ENCODE measurements around the gene CD300E. TPM values are rescaled to one million over a fixed set of nuclear protein-coding genes. Genes with fewer than 3 reads are reported as not detected.

Gene CD300E
- total and polyA plus RNA-seq, 2 of the 13 experiments (the other 11 are each of a cell fraction or from before 2014, with no cell fraction given): not detected

DNA sequence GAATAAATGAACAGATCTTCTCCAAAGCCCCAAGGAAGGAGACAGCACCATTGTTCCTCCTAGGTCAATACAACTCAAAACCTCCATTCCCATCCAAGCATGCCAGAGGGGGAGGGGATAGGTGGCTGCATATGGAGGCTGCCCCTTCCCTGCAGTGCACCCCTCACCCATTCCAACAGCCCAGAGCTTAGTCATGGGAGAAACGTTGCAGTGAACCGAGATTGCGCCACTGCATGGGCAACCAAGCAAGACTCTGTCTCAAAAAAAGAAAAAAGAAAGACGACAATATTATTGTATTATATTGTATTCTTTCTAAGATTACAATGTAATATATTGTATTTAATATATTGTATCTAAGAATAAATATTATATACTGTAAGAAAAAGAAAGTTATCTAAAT is 36.4 kb upstream of the CD300E start:
- intact Hi-C loops (cut with micrococcal nuclease; ENCODE audit: unreplicated experiment): loop anchor here (10.0 kb wide), 1 partner anchor 205 kb away; no protein-coding TSS in a partner anchor
- in situ Hi-C loops (cut with HindIII; ENCODE audit: extremely low pct_ligation_motif_present, low pct_unique_long_range_greater_than_20kb): loop anchor here (5.0 kb wide), 2 partner anchors 77 to 122 kb away; partner anchors contain the start of gene RAB37
- H3K9me3 ChIP-seq (ENCODE audit: low read length): no peaks in the 10 kb centered on the region
- no peak overlapping the region for H3K4me3 ChIP-seq (replicated peaks in 1 of 3; ENCODE audit: insufficient read depth in 1 of 3, low read depth in 2 of 3, low read length in 3 of 3)
- no peak overlapping the region for H2AFZ ChIP-seq (ENCODE audit: low read length)
- ChIA-PET POLR2A (interaction anchor here (1.0 kb wide), 1 partner anchor 85 kb away, joined by 3 read pairs; no protein-coding TSS in a partner anchor), CTCF (ENCODE audit: low intra/inter-chr PET ratio, low total read pairs) (interaction anchor here (1.3 kb wide), 1 partner anchor 121 kb away, joined by 4 read pairs; no protein-coding TSS in a partner anchor)
- H3K27ac ChIP-seq (ENCODE audit: extremely low read length, insufficient read depth, low read length): no peak overlapping the region
- H3K9ac ChIP-seq (ENCODE audit: insufficient read depth, low read depth, low read length): no peak overlapping the region
- no peak overlapping the region for H3K4me2 ChIP-seq (ENCODE audit: low read depth, low read length)
- DNase-seq (ENCODE audit: low spot score) (no peak), ATAC-seq (no peak), FAIRE-seq (no peak)
- H3K4me1 ChIP-seq (ENCODE audit: insufficient read depth, low read length): no peaks in the 10 kb centered on the region
- no peaks in the 10 kb centered on the region for H3K79me2 ChIP-seq (ENCODE audit: insufficient read depth, low read length)
- H3K36me3 ChIP-seq (replicated peaks in 1 of 2; ENCODE audit: control insufficient read depth in 1 of 2, insufficient read depth in 2 of 2, low read length in 2 of 2): no peaks in the 10 kb centered on the region
- TF ChIP-seq MAZ (IDR thresholded peaks at IDR 0.05; ENCODE audit: borderline replicate concordance, low read depth, low read length) (no peak), MAZ (CRISPR knock-in tag; IDR thresholded peaks at IDR 0.05; ENCODE audit: low read depth) (no peak), CEBPB (IDR thresholded peaks at IDR 0.05; ENCODE audit: borderline replicate concordance, low read depth, low read length) (0 out of 2 replicates have a peak, but pooled peaks have one; percentile 15), HOXA7 (CRISPR knock-in tag; IDR thresholded peaks at IDR 0.05) (no peak)
- TF ChIP-seq, protein P1, sequence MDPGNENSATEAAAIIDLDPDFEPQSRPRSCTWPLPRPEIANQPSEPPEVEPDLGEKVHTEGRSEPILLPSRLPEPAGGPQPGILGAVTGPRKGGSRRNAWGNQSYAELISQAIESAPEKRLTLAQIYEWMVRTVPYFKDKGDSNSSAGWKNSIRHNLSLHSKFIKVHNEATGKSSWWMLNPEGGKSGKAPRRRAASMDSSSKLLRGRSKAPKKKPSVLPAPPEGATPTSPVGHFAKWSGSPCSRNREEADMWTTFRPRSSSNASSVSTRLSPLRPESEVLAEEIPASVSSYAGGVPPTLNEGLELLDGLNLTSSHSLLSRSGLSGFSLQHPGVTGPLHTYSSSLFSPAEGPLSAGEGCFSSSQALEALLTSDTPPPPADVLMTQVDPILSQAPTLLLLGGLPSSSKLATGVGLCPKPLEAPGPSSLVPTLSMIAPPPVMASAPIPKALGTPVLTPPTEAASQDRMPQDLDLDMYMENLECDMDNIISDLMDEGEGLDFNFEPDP (CRISPR knock-in tag; conservative IDR thresholded peaks at IDR 0.05): no peak
- TF ChIP-seq, protein P2, sequence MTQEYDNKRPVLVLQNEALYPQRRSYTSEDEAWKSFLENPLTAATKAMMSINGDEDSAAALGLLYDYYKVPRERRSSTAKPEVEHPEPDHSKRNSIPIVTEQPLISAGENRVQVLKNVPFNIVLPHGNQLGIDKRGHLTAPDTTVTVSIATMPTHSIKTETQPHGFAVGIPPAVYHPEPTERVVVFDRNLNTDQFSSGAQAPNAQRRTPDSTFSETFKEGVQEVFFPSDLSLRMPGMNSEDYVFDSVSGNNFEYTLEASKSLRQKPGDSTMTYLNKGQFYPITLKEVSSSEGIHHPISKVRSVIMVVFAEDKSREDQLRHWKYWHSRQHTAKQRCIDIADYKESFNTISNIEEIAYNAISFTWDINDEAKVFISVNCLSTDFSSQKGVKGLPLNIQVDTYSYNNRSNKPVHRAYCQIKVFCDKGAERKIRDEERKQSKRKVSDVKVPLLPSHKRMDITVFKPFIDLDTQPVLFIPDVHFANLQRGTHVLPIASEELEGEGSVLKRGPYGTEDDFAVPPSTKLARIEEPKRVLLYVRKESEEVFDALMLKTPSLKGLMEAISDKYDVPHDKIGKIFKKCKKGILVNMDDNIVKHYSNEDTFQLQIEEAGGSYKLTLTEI (CRISPR knock-in tag; conservative IDR thresholded peaks at IDR 0.05): no peak
- peaks cover 0 to 20% of the 10 kb centered on the region in 2 experiments; a peak in 3 of 5 replicates for H3K27me3 ChIP-seq (ENCODE audit: control insufficient read depth in 1 of 2, insufficient read depth in 2 of 2, low read length in 2 of 2)
- BruUV-seq (replicated peaks): no TSS peak
- WGBS (ENCODE audit: low lambda C conversion rate): 63% methylated on average over 4 of the region's 4 CpGs
- no peaks in the 10 kb centered on the region for H4K20me1 ChIP-seq (ENCODE audit: insufficient read depth, low read length)

Measured in HepG2 (cell line).